ENCODE measurements around the gene HOPX.

Gene HOPX

DNA sequence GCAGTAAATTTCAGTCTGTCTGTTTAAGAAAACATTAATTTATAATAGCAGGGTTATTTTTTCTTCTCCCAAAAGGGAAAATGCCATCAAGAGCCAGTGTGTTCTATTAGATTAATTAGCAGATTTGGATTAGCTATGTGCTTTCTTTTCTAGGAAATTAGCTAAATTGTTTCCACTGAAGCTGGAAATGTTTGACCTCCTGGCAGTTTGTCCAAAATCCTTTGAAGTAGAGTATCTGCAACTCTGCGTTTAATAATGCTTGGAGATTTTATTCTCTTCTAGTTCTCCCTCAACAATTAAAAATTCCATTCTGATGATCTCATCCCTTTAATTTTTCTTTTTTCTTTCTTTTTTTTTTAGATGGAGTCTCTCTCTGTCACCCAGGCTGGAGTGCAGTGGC lies 27.1 kb upstream of the HOPX start:
- TF ChIP-seq, protein P1, sequence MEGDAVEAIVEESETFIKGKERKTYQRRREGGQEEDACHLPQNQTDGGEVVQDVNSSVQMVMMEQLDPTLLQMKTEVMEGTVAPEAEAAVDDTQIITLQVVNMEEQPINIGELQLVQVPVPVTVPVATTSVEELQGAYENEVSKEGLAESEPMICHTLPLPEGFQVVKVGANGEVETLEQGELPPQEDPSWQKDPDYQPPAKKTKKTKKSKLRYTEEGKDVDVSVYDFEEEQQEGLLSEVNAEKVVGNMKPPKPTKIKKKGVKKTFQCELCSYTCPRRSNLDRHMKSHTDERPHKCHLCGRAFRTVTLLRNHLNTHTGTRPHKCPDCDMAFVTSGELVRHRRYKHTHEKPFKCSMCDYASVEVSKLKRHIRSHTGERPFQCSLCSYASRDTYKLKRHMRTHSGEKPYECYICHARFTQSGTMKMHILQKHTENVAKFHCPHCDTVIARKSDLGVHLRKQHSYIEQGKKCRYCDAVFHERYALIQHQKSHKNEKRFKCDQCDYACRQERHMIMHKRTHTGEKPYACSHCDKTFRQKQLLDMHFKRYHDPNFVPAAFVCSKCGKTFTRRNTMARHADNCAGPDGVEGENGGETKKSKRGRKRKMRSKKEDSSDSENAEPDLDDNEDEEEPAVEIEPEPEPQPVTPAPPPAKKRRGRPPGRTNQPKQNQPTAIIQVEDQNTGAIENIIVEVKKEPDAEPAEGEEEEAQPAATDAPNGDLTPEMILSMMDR (IDR thresholded peaks at IDR 0.05; ENCODE audit: control insufficient read depth, insufficient read depth, low read depth, low read length, missing control alignments): no peak
- no peak for DNase-seq (ENCODE audit: low read depth)
- H3K4me3 ChIP-seq (ENCODE audit: control insufficient read depth, low read depth, low read length): no peak overlapping the region

DNA sequence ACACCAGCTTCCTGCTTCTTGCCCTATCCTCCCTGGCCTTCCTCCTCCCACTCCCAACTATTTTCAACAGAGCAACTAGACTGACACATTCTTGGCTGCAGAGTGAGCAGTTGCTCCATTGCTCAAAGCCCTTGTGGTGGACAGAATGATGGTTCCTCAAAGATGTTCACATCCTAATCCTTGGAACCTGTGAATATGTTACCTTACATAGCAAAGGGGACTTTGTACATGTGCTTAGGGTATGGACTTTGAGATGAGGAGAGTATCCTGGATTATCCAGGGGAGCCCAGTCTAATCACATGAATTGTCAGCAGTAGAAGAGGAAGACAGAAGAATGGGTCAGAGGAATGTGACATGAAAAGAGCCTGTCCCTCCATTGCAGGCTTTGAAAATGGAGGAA lies 24.9 kb upstream of the HOPX start:
- no peak overlapping the region for H3K4me3 ChIP-seq (ENCODE audit: control insufficient read depth, low read depth, low read length)
- TF ChIP-seq, protein P1 (IDR thresholded peaks at IDR 0.05; ENCODE audit: control insufficient read depth, insufficient read depth, low read depth, low read length, missing control alignments): no peak
- DNase-seq (ENCODE audit: low read depth): no peak

DNA sequence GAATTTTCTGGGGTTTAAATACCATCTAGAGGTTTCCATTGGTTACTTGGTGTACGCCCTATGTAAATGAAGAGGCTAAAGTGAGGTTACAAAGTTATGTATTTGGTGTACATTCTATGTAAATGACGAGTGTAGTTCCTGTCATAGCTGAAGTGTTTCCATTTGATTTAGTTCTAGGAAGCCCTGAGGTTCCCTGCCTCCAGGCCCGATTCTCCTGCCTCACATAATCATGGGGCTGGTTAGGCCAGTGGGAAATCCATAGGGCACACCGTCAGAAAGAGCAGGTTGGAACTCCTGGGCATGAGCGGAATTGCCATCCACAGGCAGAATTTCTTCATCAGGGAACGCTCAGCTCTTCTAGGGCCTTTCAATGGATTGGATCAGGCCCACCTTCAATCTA lies 24.2 kb upstream of the HOPX start:
- DNase-seq (ENCODE audit: low read depth): no peak
- no peak overlapping the region for H3K4me3 ChIP-seq (ENCODE audit: control insufficient read depth, low read depth, low read length)
- TF ChIP-seq, protein P1 (IDR thresholded peaks at IDR 0.05; ENCODE audit: control insufficient read depth, insufficient read depth, low read depth, low read length, missing control alignments): no peak

DNA sequence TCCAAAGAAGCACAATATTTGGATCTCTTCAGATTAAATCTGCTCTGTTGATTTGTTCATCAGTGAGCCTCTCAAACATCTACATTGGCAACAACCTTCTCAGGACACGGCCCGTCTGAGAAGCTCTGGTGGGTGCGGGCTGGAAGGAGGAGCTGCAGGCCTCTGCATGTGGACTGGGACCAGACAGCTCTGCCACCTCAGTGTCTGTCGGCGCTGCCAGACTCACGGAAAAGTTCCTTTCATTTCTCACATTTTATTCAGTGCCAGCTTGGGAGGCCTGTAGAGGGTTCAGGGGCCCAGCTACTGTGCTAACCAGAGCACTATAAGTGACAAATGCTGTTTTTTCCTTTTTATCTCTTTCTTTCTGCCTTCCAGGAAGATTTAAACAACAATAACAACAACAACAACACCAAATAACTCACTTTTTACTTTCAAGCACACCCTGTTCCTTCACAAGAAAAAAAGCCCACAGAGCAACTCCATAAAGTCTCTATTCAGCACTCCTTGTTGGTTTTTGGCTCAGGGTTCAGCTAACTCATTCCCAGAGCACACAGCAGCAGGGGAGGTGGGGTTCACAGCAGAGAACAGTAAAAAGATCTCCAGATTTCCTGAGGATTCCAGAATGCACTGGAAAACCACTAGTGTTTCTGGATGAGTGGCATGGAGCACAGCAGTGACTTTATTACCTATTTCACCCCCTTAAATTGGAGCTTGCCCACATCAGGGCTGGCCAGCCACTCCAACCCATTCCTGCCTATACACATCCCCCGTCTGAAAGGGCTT lies 23.2 kb upstream of the HOPX start:
- H3K4me3 ChIP-seq (ENCODE audit: control insufficient read depth, low read depth, low read length): no peak overlapping the region
- no peak for DNase-seq (ENCODE audit: low read depth)
- TF ChIP-seq, protein P1 (IDR thresholded peaks at IDR 0.05; ENCODE audit: control insufficient read depth, insufficient read depth, low read depth, low read length, missing control alignments): no peak

DNA sequence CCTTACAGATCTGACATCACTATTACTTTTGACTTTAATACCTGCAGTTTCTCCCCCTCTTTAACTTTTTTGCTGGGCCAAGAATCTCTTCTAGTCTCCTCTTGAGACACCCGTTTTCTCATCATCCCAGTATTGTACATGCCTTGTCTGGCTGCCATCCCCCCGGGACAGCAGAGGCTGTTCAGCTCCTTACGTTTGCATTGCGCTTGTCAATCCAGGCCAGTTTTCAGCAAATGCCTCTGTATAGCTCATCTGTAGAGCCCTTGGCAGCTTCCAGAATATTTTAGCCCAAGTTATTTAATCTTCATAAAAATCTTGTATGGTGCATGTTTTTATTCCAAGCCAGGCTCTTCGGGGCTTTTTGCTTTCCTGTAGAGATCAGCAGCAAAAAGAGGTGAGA lies 22.3 kb upstream of the HOPX start:
- TF ChIP-seq, protein P1 (IDR thresholded peaks at IDR 0.05; ENCODE audit: control insufficient read depth, insufficient read depth, low read depth, low read length, missing control alignments): no peak
- DNase-seq (ENCODE audit: low read depth): no peak

DNA sequence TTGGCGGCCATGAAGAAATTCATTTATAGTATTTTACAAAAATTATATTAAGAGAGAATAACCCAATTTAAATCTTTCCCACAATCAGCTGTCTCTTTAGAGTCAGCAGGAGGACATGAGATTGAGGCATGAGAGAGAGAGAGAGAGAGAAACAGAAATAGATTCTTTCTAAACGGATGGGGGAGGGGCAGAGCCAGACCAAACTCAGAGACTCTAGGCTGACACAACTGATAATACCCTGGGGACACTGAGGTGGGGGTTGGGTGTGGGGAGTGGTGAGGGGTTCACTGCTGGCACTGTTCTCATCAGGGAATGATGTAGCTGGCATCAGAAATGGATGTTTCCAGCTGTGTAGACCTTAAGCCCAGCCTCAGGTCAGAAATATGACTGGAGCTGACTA lies 20.5 kb upstream of the HOPX start:
- DNase-seq (ENCODE audit: low read depth): no peak
- H3K4me3 ChIP-seq (ENCODE audit: control insufficient read depth, low read depth, low read length): no peak overlapping the region
- TF ChIP-seq, protein P1 (IDR thresholded peaks at IDR 0.05; ENCODE audit: control insufficient read depth, insufficient read depth, low read depth, low read length, missing control alignments): no peak

More for the DNA sequence above, 22.3 kb upstream of the HOPX start:
- H3K4me3 ChIP-seq (ENCODE audit: control insufficient read depth, low read depth, low read length): no peak overlapping the region

All from AG09309 (cell line).